Neutrophil (primary cell): ENCODE measurements around the gene CCDC38.

Experiments used
- H3K27ac ChIP-seq: fragments of 200-600 bp; sonication (generic); 2 replicates; pipeline ENCODE4 v1.5.1; 2016; ENCODE audit warnings: mild to moderate bottlenecking, moderate library complexity
- H3K27me3 ChIP-seq: fragments of 200-600 bp; sonication (generic); 2 replicates; pipeline ENCODE4 v1.6.0; 2016; ENCODE audit warnings: mild to moderate bottlenecking
- H3K36me3 ChIP-seq: fragments of 200-600 bp; sonication (generic); 2 replicates; pipeline ENCODE4 v1.5.1; 2017
- H3K4me1 ChIP-seq, 2 experiments: fragments of 200-600 bp in 1 of 2; sonication (generic) in 1 of 2; 1 replicate in 1 of 2; 2 replicates in 1 of 2; pipeline versions ENCODE4 v1.5.1 to v1.6.1; 2013 to 2016; ENCODE audit warnings: low read depth in 1 of 2, low read length in 1 of 2, mild to moderate bottlenecking in 1 of 2, moderate library complexity in 1 of 2; ENCODE audit not compliant: control insufficient read depth in 1 of 2, insufficient read depth in 1 of 2
- H3K4me3 ChIP-seq, 2 experiments: fragments of 200-600 bp in 1 of 2; sonication (generic) in 1 of 2; 1 replicate in 1 of 2; 2 replicates in 1 of 2; pipeline ENCODE4 v1.5.1; 2013 to 2016; ENCODE audit warnings: low read depth in 1 of 2, low read length in 1 of 2, mild to moderate bottlenecking in 1 of 2, moderate library complexity in 1 of 2
- H3K9me3 ChIP-seq: fragments of 200-600 bp; sonication (generic); 2 replicates; pipeline ENCODE4 v1.5.1; 2016
- TF ChIP-seq, protein P1 (sequence below): fragments of 200-600 bp; sonication (generic); IDR thresholded peaks from 2 replicates; pipeline ENCODE4 v1.5.1; 2016; ENCODE audit warnings: antibody characterized with exemption

The CCDC38 gene

DNA sequence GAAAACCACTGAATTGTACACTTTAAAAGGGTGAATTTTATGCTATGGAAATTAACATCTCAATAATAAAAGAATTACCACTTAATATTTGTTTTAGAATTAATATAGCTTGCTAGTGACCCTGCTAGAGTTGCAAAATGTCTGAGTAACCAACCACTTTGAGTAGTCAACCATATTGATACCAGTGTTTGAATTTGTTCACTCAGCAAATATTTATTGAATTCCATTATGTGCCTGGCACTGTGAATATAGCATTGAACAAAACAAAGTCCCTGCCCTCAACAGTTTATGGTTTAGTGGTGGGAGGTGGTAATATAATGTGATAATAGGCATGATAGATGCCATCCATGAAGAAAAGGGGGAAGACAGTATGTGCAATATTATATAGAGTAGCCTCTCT lies 79.1 kb downstream of the CCDC38 start:
- H3K4me3 ChIP-seq, result no peak overlapping the region
- TF ChIP-seq, protein P1, sequence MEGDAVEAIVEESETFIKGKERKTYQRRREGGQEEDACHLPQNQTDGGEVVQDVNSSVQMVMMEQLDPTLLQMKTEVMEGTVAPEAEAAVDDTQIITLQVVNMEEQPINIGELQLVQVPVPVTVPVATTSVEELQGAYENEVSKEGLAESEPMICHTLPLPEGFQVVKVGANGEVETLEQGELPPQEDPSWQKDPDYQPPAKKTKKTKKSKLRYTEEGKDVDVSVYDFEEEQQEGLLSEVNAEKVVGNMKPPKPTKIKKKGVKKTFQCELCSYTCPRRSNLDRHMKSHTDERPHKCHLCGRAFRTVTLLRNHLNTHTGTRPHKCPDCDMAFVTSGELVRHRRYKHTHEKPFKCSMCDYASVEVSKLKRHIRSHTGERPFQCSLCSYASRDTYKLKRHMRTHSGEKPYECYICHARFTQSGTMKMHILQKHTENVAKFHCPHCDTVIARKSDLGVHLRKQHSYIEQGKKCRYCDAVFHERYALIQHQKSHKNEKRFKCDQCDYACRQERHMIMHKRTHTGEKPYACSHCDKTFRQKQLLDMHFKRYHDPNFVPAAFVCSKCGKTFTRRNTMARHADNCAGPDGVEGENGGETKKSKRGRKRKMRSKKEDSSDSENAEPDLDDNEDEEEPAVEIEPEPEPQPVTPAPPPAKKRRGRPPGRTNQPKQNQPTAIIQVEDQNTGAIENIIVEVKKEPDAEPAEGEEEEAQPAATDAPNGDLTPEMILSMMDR, result no peak
- no peak overlapping the region for H3K27ac ChIP-seq
- peaks cover 12 to 15% of the 10 kb centered on the region in 2 experiments for H3K4me1 ChIP-seq
- H3K9me3 ChIP-seq, result no peaks in the 10 kb centered on the region
- peaks cover 19% of the 10 kb centered on the region for H3K36me3 ChIP-seq
- no peaks in the 10 kb centered on the region for H3K27me3 ChIP-seq

DNA sequence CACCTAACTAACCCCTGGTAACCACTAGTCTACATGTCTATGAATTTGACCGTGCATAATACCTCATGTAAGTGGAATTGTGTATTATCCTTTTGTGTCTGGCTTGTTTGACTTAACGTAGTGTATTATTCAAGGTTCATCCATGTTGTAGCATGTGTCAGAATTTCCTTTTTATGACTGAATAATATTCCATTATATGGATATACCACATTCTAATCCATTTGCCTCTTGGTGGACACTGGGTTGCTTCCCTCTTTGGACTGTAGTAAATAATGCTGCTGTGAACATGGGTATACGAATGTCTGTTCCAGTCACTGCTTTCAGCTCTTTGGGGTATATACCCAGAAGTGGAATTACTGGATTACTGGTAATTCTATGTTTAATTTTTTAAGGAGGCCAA lies 80.4 kb downstream of the CCDC38 start:
- H3K4me3 ChIP-seq, result no peak overlapping the region
- TF ChIP-seq, protein P1, result no peak
- no peak overlapping the region for H3K27ac ChIP-seq
- H3K9me3 ChIP-seq, result no peaks in the 10 kb centered on the region
- peaks cover 23 to 26% of the 10 kb centered on the region in 2 experiments for H3K4me1 ChIP-seq
- H3K27me3 ChIP-seq, result peaks cover 13% of the 10 kb centered on the region
- peaks cover 11% of the 10 kb centered on the region for H3K36me3 ChIP-seq

DNA sequence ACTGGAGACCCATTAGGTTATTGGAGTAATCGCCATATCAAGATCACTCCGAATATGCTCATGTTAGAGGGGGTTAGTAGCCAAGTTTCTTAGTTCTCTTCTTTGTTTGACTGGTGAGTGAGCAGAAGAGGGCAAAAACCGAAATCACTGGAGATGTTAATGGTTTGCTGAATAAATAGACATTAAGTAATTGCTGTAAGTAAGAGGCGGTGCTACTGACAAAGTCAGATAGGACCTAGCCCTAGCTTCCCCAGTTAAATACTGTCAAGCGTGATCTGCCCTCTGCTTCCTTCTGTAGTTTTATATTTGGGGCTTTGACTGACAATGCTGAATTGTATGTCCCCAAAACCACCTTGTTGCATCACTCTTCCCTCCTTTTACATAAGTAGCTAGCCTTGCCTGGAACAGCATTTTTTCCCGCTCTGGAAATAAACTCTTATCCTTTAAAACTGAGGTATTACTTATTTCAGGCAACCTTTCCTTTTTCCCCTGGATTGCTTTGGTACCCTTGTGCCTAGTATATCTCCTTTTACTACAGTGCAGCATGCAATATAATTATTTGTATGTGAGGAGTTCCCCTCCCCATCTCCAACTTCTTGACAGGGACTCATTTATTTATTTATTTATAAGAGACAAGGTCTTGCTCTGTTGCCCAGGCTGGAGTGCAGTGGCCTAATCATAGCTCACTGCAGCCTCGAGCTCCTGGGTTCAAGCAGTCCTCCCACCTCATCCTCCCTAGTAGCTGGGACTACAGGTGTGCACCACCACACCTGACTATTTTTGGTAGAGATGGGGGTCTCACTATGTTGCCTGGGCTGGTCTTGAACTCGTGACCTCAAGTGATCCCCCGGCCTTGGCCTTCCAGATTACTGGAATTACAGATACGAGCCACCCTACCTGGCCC lies 82.2 kb downstream of the CCDC38 start:
- no peak overlapping the region for H3K4me3 ChIP-seq
- H3K36me3 ChIP-seq, result peaks cover 6% of the 10 kb centered on the region
- no peaks in the 10 kb centered on the region for H3K9me3 ChIP-seq
- H3K27me3 ChIP-seq, result peaks cover 30% of the 10 kb centered on the region
- H3K27ac ChIP-seq, result no peak overlapping the region
- H3K4me1 ChIP-seq, result peaks cover 23 to 26% of the 10 kb centered on the region in 2 experiments
- TF ChIP-seq, protein P1, result no peak

DNA sequence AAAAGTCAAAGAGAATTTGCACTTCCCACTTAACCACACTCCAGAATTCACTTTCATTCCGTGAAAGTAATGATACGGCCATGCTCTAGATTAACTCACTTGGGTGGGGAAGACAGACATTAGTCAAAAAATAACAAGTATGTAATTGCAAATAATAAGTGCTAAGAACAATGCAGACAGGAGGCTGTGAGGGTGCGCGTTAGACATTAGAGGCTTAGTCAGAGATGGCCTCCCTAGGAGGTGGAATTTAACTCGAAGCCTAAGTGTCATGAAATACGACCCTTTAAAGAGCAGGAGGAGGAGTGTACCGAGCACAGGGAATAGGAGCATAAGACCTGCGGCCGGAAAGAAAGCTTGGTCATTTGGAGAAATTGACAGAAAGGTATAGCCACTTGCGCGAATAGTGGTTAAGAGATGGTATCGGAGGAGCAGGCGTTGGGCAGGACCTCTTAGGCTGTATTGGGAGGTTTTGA lies 83.0 kb downstream of the CCDC38 start:
- Histone ChIP-seq H3K9me3 (no peaks in the 10 kb centered on the region), H3K27me3 (peaks cover 38% of the 10 kb centered on the region), H3K36me3 (peaks cover 6% of the 10 kb centered on the region), H3K27ac (peak overlapping the region; percentile 76), H3K4me3 (peak overlapping the region; percentile 77 to 83), H3K4me1 (peaks cover 23 to 26% of the 10 kb centered on the region in 2 experiments)
- TF ChIP-seq, protein P1, result no peak

DNA sequence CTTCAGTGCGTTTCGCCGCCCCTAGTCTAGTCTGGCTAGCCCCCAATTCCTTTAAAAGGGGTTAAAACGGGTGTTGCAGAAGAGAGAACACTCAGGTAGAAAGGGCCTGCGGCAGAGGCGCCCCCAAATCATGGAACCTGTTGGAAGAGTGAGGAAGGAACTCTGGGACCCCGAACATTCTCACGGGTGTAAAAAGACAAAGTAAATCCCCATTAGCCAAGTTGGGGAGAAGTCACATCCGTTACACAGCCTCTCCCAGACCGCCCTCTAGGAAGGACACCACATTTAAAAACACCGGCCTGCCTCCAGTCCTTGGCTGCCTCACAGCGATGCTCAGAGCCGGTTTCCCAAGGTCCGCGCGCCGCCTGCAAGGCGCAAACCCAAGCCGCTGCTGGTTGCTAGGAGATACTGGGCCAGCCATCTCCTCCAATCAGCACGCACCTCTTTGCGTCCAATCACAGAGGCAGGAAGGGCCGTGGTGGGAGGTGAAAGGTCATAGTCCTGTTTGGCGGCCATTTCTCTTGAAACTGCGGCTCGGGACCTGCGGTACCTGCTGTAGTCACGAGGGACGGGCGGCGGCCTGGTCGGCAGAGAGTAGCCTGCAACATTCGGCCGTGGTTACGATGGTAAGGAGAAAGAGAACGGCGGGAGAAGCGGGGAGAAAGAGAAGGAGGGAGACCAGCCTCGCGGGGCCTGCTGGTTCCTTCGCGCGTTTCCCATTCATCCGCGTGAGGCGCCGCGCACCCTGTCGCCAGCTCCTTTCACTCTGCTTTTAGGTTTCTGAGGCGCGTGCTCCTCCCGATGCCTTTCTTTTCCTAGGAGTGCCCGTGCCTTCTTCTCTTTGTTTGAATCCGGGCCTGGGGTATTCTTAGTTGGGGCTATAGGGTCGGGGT lies 83.7 kb downstream of the CCDC38 start, which contains the start of gene SNRPF:
Gene SNRPF, plus strand, starts transcription at position 502 of the 893 bp plus-strand sequence. Its CDS starts 122 bp downstream, at position 624.
- Histone ChIP-seq H3K9me3 (no peaks in the 10 kb centered on the region), H3K27ac (peak within 1 kb of the TSS; percentile 76), H3K27me3 (peaks cover 45% of the 10 kb centered on the region), H3K36me3 (peaks cover 6% of the 10 kb centered on the region), H3K4me3 (peak within 1 kb of the TSS; percentile 77 to 83), H3K4me1 (peaks cover 23 to 26% of the 10 kb centered on the region in 2 experiments)
- TF ChIP-seq, protein P1, result peak; percentile 51
